WTC11 (cell line): ENCODE measurements around the gene COL4A2. TPM values are rescaled to one million over a fixed set of nuclear protein-coding genes. Genes with fewer than 3 reads are reported as not detected.

Experiments used
- ATAC-seq: fragments of 200-7000 bp; cut with Tn5 transposase; 2 replicates; pipeline ENCODE4 v1.10.0; 2021; ENCODE audit warnings: mild to moderate bottlenecking, moderate library complexity
- CTCF ChIA-PET: fragments of 300-600 bp; sonication (Branson Sonifier 250); formaldehyde crosslinking; loops from one replicate; lab custom pipeline; 2021; ENCODE audit warnings: antibody characterized with exemption; lab: Charles Lee
- POLR2A ChIA-PET: fragments of 350-600 bp; sonication (Branson Sonifier 250); formaldehyde crosslinking; loops from one replicate; lab custom pipeline; 2021; ENCODE audit warnings: antibody characterized with exemption; lab: Charles Lee
- DNase-seq: peaks from one replicate; pipeline ENCODE4 v3.0.0; 2021; ENCODE audit warnings: low spot score
- H3K27ac Mint-ChIP-seq: 2 replicates; pipeline ENCODE4 v1.8.0; 2021; ENCODE audit warnings: mixed read lengths
- H3K27me3 Mint-ChIP-seq: 2 replicates; pipeline ENCODE4 v1.8.0; 2021; ENCODE audit warnings: low read depth, mild to moderate bottlenecking, moderate library complexity, mixed read lengths
- H3K36me3 Mint-ChIP-seq: 2 replicates; pipeline ENCODE4 v1.8.0; 2021; ENCODE audit warnings: mixed read lengths
- H3K4me1 Mint-ChIP-seq: 2 replicates; pipeline ENCODE4 v1.8.0; 2022; ENCODE audit warnings: mixed read lengths
- H3K4me3 Mint-ChIP-seq: 2 replicates; pipeline ENCODE4 v1.8.0; 2021; ENCODE audit warnings: mild to moderate bottlenecking, moderate library complexity, mixed read lengths
- H3K9me3 Mint-ChIP-seq: 2 replicates; pipeline ENCODE4 v1.8.0; 2021; ENCODE audit warnings: mixed read lengths
- CDX4 ChIP-seq: fragments of 250-450 bp; sonication (Bioruptor Pico); IDR thresholded peaks from 2 replicates; pipeline ENCODE4 v1.9.0; 2021; ENCODE audit warnings: moderate library complexity, mild to moderate bottlenecking, inconsistent platforms, borderline replicate concordance
- E2F5 ChIP-seq: sonication (generic); formaldehyde crosslinking; IDR thresholded peaks from 2 replicates; pipeline ENCODE4 v1.8.1; 2022; ENCODE audit warnings: mild to moderate bottlenecking, moderate library complexity, missing genetic modification reagents
- EMX1 ChIP-seq: fragments of 250-450 bp; sonication (Bioruptor Pico); IDR thresholded peaks from 2 replicates; pipeline ENCODE4 v1.8.0; 2021; ENCODE audit warnings: mild to moderate bottlenecking
- GRHL2 ChIP-seq: fragments of 250-450 bp; sonication (Bioruptor Pico); IDR thresholded peaks from 2 replicates; pipeline ENCODE4 v1.8.0; 2022; ENCODE audit warnings: mild to moderate bottlenecking, moderate library complexity; ENCODE audit not compliant: insufficient replicate concordance, severe bottlenecking
- GTF2I ChIP-seq: fragments of 250-450 bp; sonication (Bioruptor Pico); conservative IDR thresholded peaks from 2 replicates; pipeline ENCODE4 v1.4.0; 2021; ENCODE audit warnings: mild to moderate bottlenecking
- HMGA2 ChIP-seq: fragments of 250-450 bp; sonication (Bioruptor Pico); IDR thresholded peaks from 2 replicates; pipeline ENCODE4 v1.4.0; 2021; ENCODE audit warnings: mild to moderate bottlenecking, moderate library complexity
- IRF2 ChIP-seq: sonication (generic); formaldehyde crosslinking; IDR thresholded peaks from 2 replicates; pipeline ENCODE4 v1.8.0; 2022; ENCODE audit warnings: low read depth, missing genetic modification reagents, borderline replicate concordance
- JUN ChIP-seq: sonication (generic); formaldehyde crosslinking; IDR thresholded peaks from 2 replicates; pipeline ENCODE4 v1.8.0; 2023; ENCODE audit warnings: mild to moderate bottlenecking, missing genetic modification reagents
- MLX ChIP-seq: sonication (generic); formaldehyde crosslinking; IDR thresholded peaks from 2 replicates; pipeline ENCODE4 v1.8.1; 2023; ENCODE audit warnings: mild to moderate bottlenecking, missing genetic modification reagents, moderate library complexity
- NFATC4 ChIP-seq: fragments of 250-450 bp; sonication (Bioruptor Pico); IDR thresholded peaks from 2 replicates; pipeline ENCODE4 v1.9.0; 2021; ENCODE audit warnings: mild to moderate bottlenecking
- NR2C2 ChIP-seq: sonication (generic); formaldehyde crosslinking; IDR thresholded peaks from 2 replicates; pipeline ENCODE4 v1.8.0; 2022; ENCODE audit warnings: mild to moderate bottlenecking, missing genetic modification reagents
- OVOL2 ChIP-seq: fragments of 250-450 bp; sonication (Bioruptor Pico); IDR thresholded peaks from 2 replicates; pipeline ENCODE4 v1.9.0; 2021; ENCODE audit warnings: mild to moderate bottlenecking, borderline replicate concordance
- TCF7 ChIP-seq: sonication (generic); formaldehyde crosslinking; IDR thresholded peaks from 2 replicates; pipeline ENCODE4 v1.8.0; 2022; ENCODE audit warnings: mild to moderate bottlenecking, low read depth, missing genetic modification reagents, moderate library complexity
- TP53 ChIP-seq: sonication (generic); formaldehyde crosslinking; IDR thresholded peaks from 2 replicates; pipeline ENCODE4 v1.8.1; 2023; ENCODE audit warnings: mild to moderate bottlenecking, missing genetic modification reagents
- ZBTB21 ChIP-seq: sonication (generic); formaldehyde crosslinking; IDR thresholded peaks from 2 replicates; pipeline ENCODE4 v1.8.1; 2023; ENCODE audit warnings: mild to moderate bottlenecking, missing genetic modification reagents, borderline replicate concordance
- ZNF219 ChIP-seq: sonication (generic); formaldehyde crosslinking; IDR thresholded peaks from 2 replicates; pipeline ENCODE4 v1.8.0; 2023; ENCODE audit warnings: missing genetic modification reagents, mild to moderate bottlenecking, borderline replicate concordance
- ZNF232 ChIP-seq: sonication (generic); formaldehyde crosslinking; IDR thresholded peaks from 2 replicates; pipeline ENCODE4 v1.8.0; 2022; ENCODE audit warnings: mild to moderate bottlenecking, missing genetic modification reagents
- ZNF317 ChIP-seq: sonication (generic); formaldehyde crosslinking; IDR thresholded peaks from 2 replicates; pipeline ENCODE4 v1.8.1; 2023; ENCODE audit warnings: low read depth, mild to moderate bottlenecking, moderate library complexity, missing genetic modification reagents, borderline replicate concordance
- ZNF423 ChIP-seq: fragments of 250-450 bp; sonication (Bioruptor Pico); IDR thresholded peaks from 2 replicates; pipeline ENCODE4 v2.1.2; 2022; ENCODE audit warnings: mild to moderate bottlenecking, moderate library complexity
- ZNF532 ChIP-seq: fragments of 250-450 bp; sonication (Bioruptor Pico); IDR thresholded peaks from 2 replicates; pipeline ENCODE4 v1.9.0; 2021; ENCODE audit warnings: mild to moderate bottlenecking, borderline replicate concordance
- ZNF671 ChIP-seq: fragments of 250-450 bp; sonication (Bioruptor Pico); IDR thresholded peaks from 2 replicates; pipeline ENCODE4 v1.8.0; 2021; ENCODE audit warnings: mild to moderate bottlenecking
- total RNA-seq: library from RNA; stranded (reverse); gene quantifications from 3 replicates; pipeline ENCODE4 v1.2.3, GENCODE V29; 2021

Gene COL4A2
- total RNA-seq, 1 experiment from 2014 or later = 109 TPM

- DNase-seq (no peak), ATAC-seq (no peak)
- peaks cover 34% of the 10 kb centered on the region for H3K4me1 Mint-ChIP-seq
Observed at GRCh38 chr13:110343241-110343865, 36.3 kb downstream of the COL4A2 start.

GRCh38 chr13:110344320-110344719 is 37.2 kb downstream of the COL4A2 start:
- Mint-ChIP-seq H3K4me3 (no peak overlapping the region), H3K9me3 (peaks cover 4% of the 10 kb centered on the region), H3K27me3 (no peaks in the 10 kb centered on the region), H3K36me3 (no peaks in the 10 kb centered on the region), H3K4me1 (peaks cover 26% of the 10 kb centered on the region), H3K27ac (no peak overlapping the region; the same call in 1 of the 2 replicates)
- POLR2A ChIA-PET = no interaction called here
- no peak for ATAC-seq
- CTCF ChIA-PET = interaction anchor here (1.3 kb wide), 1 partner anchor 8 kb away, joined by 4 read pairs; no protein-coding TSS in a partner anchor
- TF ChIP-seq OVOL2 (CRISPR knock-in tag) = no peak
- no peak for TF ChIP-seq MLX (CRISPR knock-in tag)
- no peak for TF ChIP-seq E2F5 (CRISPR knock-in tag)
- no peak for TF ChIP-seq ZNF532
- TF ChIP-seq EMX1 = no peak
- no peak for TF ChIP-seq IRF2
- TF ChIP-seq TCF7 (CRISPR knock-in tag) = no peak
- TF ChIP-seq ZNF317 = no peak
- TF ChIP-seq NR2C2 = no peak
- TF ChIP-seq TP53 (CRISPR knock-in tag) = no peak
- no peak for TF ChIP-seq ZNF671 (CRISPR knock-in tag)
- TF ChIP-seq GRHL2 = no peak
- TF ChIP-seq ZBTB21 (CRISPR knock-in tag) = no peak
- no peak for DNase-seq

More at GRCh38 chr13:110343241-110343865, 36.3 kb downstream of the COL4A2 start:
- H3K27me3 Mint-ChIP-seq = no peaks in the 10 kb centered on the region
- peaks cover 4% of the 10 kb centered on the region for H3K9me3 Mint-ChIP-seq
- no peak overlapping the region for H3K27ac Mint-ChIP-seq
- H3K4me3 Mint-ChIP-seq = no peak overlapping the region
- no peaks in the 10 kb centered on the region for H3K36me3 Mint-ChIP-seq
- TF ChIP-seq ZNF423 (CRISPR knock-in tag) (no peak), HMGA2 (CRISPR knock-in tag) (no peak), NFATC4 (CRISPR knock-in tag) (no peak), GTF2I (no peak), JUN (no peak), ZNF317 (no peak), ZNF219 (no peak), ZNF232 (CRISPR knock-in tag) (no peak), CDX4 (no peak), ZBTB21 (CRISPR knock-in tag) (no peak)
- TF ChIP-seq, all 79 proteins: peak for 0
- ChIA-PET CTCF (interaction anchor here (1.3 kb wide), 1 partner anchor 9 kb away, joined by 4 read pairs; no protein-coding TSS in a partner anchor), POLR2A (no interaction called here)
